K562 (cell line): Measurements from ENCODE around the gene KPNB1. TPM values are rescaled to one million over a fixed set of nuclear protein-coding genes. Genes with fewer than 3 reads are reported as not detected.

Experiments
- DIDO1 ChIP-seq: fragments of 450-650 bp; IDR thresholded peaks from 2 replicates; pipeline ENCODE4 v1.6.1; 2016; ENCODE audit warnings: low read depth, missing biosample characterization, missing genetic modification characterization
- E2F3 ChIP-seq: fragments of 250-450 bp; sonication (Bioruptor Pico); IDR thresholded peaks from 2 replicates; pipeline ENCODE4 v1.4.0; 2020; ENCODE audit warnings: mild to moderate bottlenecking
- FOXJ3 ChIP-seq: sonication (generic); formaldehyde crosslinking; IDR thresholded peaks from 2 replicates; pipeline ENCODE4 v1.4.0; 2020; ENCODE audit warnings: mild to moderate bottlenecking, missing genetic modification reagents
- HNRNPUL1 ChIP-seq: fragments of 200-400 bp; formaldehyde crosslinking; IDR thresholded peaks from 2 replicates; pipeline ENCODE4 v1.6.1; 2017; ENCODE audit warnings: low read length
- KLF6 ChIP-seq: fragments of 250-450 bp; sonication (Bioruptor Pico); IDR thresholded peaks from 2 replicates; pipeline ENCODE4 v1.4.0; 2020; ENCODE audit warnings: mild to moderate bottlenecking, moderate library complexity, borderline replicate concordance
- MEF2D ChIP-seq: conservative IDR thresholded peaks from 2 replicates; pipeline ENCODE4 v1.6.1; 2016; ENCODE audit warnings: low read depth, missing genetic modification characterization, missing compliant biosample characterization
- POLR2G ChIP-seq: fragments of 200-400 bp; formaldehyde crosslinking; IDR thresholded peaks from 2 replicates; pipeline ENCODE4 v1.6.1; 2017; ENCODE audit warnings: low read depth, mild to moderate bottlenecking, antibody characterized with exemption, low read length, moderate library complexity
- ZFX ChIP-seq: sonication (generic); formaldehyde crosslinking; IDR thresholded peaks from 2 replicates; pipeline ENCODE4 v1.8.0; 2022; ENCODE audit warnings: mild to moderate bottlenecking, missing genetic modification reagents, moderate library complexity
- ZZZ3 ChIP-seq: fragments of 450-650 bp; IDR thresholded peaks from 2 replicates; pipeline ENCODE4 v1.6.1; 2016; ENCODE audit warnings: antibody characterized with exemption, mild to moderate bottlenecking, moderate library complexity
- polyA plus RNA-seq, 8 experiments: library from polyadenylated mRNA; depleted of rRNA in 4 of 8; stranded (reverse) in 5 of 8; unstranded in 3 of 8; fragments of >200 nt; fragmentation: Nextera tagmentation in 2 of 8; fragmentation: Illumina TruSeq in 1 of 8; extraction: Ambion mirVana in 2 of 8; extraction: Trizol in 1 of 8; gene quantifications; 2 replicates each; pipeline versions ENCODE4 v1.2.1 to v1.2.3, GENCODE V29; 2011 to 2014; ENCODE audit warnings: inconsistent platforms in 1 of 8, missing spikeins in 1 of 8
- total RNA-seq, 7 experiments: library from RNA; depleted of rRNA in 6 of 7; stranded (reverse); fragments of >200 nt in 6 of 7; fragmentation: Illumina TruSeq in 2 of 7; extraction: Trizol in 2 of 7; gene quantifications; 2 replicates each; pipeline versions ENCODE4 v1.2.1 to v1.2.3, GENCODE V29; 2011 to 2021; ENCODE audit warnings: low replicate concordance in 1 of 7
- TF ChIP-seq, protein P1 (sequence below): sonication (generic); formaldehyde crosslinking; IDR thresholded peaks from 2 replicates; pipeline ENCODE4 v1.8.0; 2023; ENCODE audit warnings: mild to moderate bottlenecking, missing genetic modification reagents
- TF ChIP-seq, protein P2 (sequence below): fragments of 250-450 bp; sonication (Bioruptor Pico); IDR thresholded peaks from 2 replicates; pipeline ENCODE4 v1.8.0; 2022; ENCODE audit warnings: inconsistent platforms, mild to moderate bottlenecking, moderate library complexity, borderline replicate concordance
- TF ChIP-seq, protein P3 (sequence below), 3 experiments: fragments of 200-800 bp in 1 of 3; fragments of 250-450 bp in 1 of 3; fragments of 450-650 bp in 1 of 3; sonication (Bioruptor Pico) in 1 of 3; sonication (Bioruptor generic) in 1 of 3; formaldehyde crosslinking in 1 of 3; IDR thresholded peaks; 2 replicates each; pipeline versions ENCODE4 v1.6.1 to v1.8.0; 2016 to 2022; ENCODE audit warnings: mild to moderate bottlenecking in 2 of 3, missing genetic modification characterization in 2 of 3, missing compliant biosample characterization in 1 of 3, moderate library complexity in 1 of 3
- TF ChIP-seq, protein P4 (sequence below): IDR thresholded peaks from 2 replicates; pipeline ENCODE4 v1.6.1; 2012; ENCODE audit warnings: low read depth, low read length, improper control_type of control experiment, borderline replicate concordance
- TF ChIP-seq, protein P5 (sequence below): fragments of 200-400 bp; formaldehyde crosslinking; IDR thresholded peaks from 2 replicates; pipeline ENCODE4 v1.6.1; 2017; ENCODE audit warnings: mild to moderate bottlenecking, low read depth, low read length, moderate library complexity
- TF ChIP-seq, protein P6 (sequence below): fragments of 450-650 bp; IDR thresholded peaks from one replicate; pipeline ENCODE4 v1.6.1; 2018; ENCODE audit warnings: mild to moderate bottlenecking, moderate library complexity; ENCODE audit not compliant: partially characterized antibody

KPNB1 gene
- total and polyA plus RNA-seq, 9 of the 15 experiments (the other 6 are each of a cell fraction or from before 2014, with no cell fraction given) = 154 to 622 (median 354) TPM

DNA sequence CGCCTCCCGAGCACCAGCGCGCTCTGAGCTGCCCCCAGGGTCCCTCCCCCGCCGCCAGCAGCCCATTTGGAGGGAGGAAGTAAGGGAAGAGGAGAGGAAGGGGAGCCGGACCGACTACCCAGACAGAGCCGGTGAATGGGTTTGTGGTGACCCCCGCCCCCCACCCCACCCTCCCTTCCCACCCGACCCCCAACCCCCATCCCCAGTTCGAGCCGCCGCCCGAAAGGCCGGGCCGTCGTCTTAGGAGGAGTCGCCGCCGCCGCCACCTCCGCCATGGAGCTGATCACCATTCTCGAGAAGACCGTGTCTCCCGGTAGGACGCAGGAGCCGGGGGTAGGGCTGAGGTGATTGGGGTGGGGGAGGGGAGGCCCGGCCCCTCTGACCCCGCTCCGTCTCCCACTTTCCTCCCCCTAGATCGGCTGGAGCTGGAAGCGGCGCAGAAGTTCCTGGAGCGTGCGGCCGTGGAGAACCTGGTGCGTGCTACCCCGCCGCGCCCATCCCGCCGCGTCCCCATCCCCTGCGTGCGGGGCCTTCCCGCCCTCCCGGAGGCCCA lies 329 bp downstream of the KPNB1 start (continued):
- TF ChIP-seq, protein P1, sequence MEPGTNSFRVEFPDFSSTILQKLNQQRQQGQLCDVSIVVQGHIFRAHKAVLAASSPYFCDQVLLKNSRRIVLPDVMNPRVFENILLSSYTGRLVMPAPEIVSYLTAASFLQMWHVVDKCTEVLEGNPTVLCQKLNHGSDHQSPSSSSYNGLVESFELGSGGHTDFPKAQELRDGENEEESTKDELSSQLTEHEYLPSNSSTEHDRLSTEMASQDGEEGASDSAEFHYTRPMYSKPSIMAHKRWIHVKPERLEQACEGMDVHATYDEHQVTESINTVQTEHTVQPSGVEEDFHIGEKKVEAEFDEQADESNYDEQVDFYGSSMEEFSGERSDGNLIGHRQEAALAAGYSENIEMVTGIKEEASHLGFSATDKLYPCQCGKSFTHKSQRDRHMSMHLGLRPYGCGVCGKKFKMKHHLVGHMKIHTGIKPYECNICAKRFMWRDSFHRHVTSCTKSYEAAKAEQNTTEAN (CRISPR knock-in tag) = 0 out of 2 replicates have a peak, but pooled peaks have one; percentile 1
- TF ChIP-seq POLR2G (peak; percentile 70), KLF6 (CRISPR knock-in tag) (0 out of 2 replicates have a peak, but pooled peaks have one; percentile 38), ZFX (peak; percentile 48), ZZZ3 (no peak), MEF2D (tag) (no peak), DIDO1 (tag) (no peak), E2F3 (CRISPR knock-in tag) (0 out of 2 replicates have a peak, but pooled peaks have one; percentile 19), HNRNPUL1 (no peak), FOXJ3 (CRISPR knock-in tag) (no peak)
- TF ChIP-seq, protein P2, sequence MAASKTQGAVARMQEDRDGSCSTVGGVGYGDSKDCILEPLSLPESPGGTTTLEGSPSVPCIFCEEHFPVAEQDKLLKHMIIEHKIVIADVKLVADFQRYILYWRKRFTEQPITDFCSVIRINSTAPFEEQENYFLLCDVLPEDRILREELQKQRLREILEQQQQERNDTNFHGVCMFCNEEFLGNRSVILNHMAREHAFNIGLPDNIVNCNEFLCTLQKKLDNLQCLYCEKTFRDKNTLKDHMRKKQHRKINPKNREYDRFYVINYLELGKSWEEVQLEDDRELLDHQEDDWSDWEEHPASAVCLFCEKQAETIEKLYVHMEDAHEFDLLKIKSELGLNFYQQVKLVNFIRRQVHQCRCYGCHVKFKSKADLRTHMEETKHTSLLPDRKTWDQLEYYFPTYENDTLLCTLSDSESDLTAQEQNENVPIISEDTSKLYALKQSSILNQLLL (CRISPR knock-in tag) = no peak
- TF ChIP-seq, protein P3, sequence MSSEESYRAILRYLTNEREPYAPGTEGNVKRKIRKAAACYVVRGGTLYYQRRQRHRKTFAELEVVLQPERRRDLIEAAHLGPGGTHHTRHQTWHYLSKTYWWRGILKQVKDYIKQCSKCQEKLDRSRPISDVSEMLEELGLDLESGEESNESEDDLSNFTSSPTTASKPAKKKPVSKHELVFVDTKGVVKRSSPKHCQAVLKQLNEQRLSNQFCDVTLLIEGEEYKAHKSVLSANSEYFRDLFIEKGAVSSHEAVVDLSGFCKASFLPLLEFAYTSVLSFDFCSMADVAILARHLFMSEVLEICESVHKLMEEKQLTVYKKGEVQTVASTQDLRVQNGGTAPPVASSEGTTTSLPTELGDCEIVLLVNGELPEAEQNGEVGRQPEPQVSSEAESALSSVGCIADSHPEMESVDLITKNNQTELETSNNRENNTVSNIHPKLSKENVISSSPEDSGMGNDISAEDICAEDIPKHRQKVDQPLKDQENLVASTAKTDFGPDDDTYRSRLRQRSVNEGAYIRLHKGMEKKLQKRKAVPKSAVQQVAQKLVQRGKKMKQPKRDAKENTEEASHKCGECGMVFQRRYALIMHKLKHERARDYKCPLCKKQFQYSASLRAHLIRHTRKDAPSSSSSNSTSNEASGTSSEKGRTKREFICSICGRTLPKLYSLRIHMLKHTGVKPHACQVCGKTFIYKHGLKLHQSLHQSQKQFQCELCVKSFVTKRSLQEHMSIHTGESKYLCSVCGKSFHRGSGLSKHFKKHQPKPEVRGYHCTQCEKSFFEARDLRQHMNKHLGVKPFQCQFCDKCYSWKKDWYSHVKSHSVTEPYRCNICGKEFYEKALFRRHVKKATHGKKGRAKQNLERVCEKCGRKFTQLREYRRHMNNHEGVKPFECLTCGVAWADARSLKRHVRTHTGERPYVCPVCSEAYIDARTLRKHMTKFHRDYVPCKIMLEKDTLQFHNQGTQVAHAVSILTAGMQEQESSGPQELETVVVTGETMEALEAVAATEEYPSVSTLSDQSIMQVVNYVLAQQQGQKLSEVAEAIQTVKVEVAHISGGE (CRISPR knock-in tag; IDR thresholded peaks at IDR 0.05) = peak in 1 of 3 experiments; percentile 65; a peak in 1 of 6 replicates
- TF ChIP-seq, protein P4, sequence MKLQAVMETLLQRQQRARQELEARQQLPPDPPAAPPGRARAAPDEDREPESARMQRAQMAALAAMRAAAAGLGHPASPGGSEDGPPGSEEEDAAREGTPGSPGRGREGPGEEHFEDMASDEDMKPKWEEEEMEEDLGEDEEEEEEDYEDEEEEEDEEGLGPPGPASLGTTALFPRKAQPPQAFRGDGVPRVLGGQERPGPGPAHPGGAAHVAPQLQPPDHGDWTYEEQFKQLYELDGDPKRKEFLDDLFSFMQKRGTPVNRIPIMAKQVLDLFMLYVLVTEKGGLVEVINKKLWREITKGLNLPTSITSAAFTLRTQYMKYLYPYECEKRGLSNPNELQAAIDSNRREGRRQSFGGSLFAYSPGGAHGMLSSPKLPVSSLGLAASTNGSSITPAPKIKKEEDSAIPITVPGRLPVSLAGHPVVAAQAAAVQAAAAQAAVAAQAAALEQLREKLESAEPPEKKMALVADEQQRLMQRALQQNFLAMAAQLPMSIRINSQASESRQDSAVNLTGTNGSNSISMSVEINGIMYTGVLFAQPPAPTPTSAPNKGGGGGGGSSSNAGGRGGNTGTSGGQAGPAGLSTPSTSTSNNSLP = no peak
- TF ChIP-seq, protein P5, sequence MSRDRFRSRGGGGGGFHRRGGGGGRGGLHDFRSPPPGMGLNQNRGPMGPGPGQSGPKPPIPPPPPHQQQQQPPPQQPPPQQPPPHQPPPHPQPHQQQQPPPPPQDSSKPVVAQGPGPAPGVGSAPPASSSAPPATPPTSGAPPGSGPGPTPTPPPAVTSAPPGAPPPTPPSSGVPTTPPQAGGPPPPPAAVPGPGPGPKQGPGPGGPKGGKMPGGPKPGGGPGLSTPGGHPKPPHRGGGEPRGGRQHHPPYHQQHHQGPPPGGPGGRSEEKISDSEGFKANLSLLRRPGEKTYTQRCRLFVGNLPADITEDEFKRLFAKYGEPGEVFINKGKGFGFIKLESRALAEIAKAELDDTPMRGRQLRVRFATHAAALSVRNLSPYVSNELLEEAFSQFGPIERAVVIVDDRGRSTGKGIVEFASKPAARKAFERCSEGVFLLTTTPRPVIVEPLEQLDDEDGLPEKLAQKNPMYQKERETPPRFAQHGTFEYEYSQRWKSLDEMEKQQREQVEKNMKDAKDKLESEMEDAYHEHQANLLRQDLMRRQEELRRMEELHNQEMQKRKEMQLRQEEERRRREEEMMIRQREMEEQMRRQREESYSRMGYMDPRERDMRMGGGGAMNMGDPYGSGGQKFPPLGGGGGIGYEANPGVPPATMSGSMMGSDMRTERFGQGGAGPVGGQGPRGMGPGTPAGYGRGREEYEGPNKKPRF = no peak
- TF ChIP-seq, protein P6, sequence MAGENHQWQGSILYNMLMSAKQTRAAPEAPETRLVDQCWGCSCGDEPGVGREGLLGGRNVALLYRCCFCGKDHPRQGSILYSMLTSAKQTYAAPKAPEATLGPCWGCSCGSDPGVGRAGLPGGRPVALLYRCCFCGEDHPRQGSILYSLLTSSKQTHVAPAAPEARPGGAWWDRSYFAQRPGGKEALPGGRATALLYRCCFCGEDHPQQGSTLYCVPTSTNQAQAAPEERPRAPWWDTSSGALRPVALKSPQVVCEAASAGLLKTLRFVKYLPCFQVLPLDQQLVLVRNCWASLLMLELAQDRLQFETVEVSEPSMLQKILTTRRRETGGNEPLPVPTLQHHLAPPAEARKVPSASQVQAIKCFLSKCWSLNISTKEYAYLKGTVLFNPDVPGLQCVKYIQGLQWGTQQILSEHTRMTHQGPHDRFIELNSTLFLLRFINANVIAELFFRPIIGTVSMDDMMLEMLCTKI = no peak
